Smooth muscle cell (in vitro differentiated cells): ENCODE results near the gene ALOXE3. TPM values are rescaled to one million over a fixed set of nuclear protein-coding genes. Genes with fewer than 3 reads are reported as not detected.
A peak's percentile ranks its signal among the peaks of the same experiment; 100 is the strongest.

Source experiments
- DNase-seq: peaks from one replicate; lab custom pipeline; 2025; ENCODE audit not compliant: unreplicated experiment; lab: John Stamatoyannopoulos, UW
- H2AFZ ChIP-seq: fragments of 200-600 bp; sonication (generic); 2 replicates; pipeline ENCODE4 v1.6.0; 2016; ENCODE audit warnings: antibody characterized with exemption, low read depth, mild to moderate bottlenecking
- H3F3A ChIP-seq: fragments of 200-600 bp; sonication (generic); 2 replicates; pipeline ENCODE4 v1.6.0; 2017; ENCODE audit warnings: antibody characterized with exemption, low read depth
- H3K27ac ChIP-seq: fragments of 200-600 bp; sonication (generic); 2 replicates; pipeline ENCODE4 v1.5.1; 2016; ENCODE audit warnings: low read depth, mild to moderate bottlenecking
- H3K27me3 ChIP-seq: fragments of 200-600 bp; sonication (generic); 2 replicates; pipeline ENCODE4 v1.6.1; 2016; ENCODE audit warnings: low read depth, mild to moderate bottlenecking
- H3K36me3 ChIP-seq: fragments of 200-600 bp; sonication (generic); 2 replicates; pipeline ENCODE4 v1.5.1; 2016; ENCODE audit warnings: low read depth
- H3K4me1 ChIP-seq: fragments of 200-600 bp; sonication (generic); 2 replicates; pipeline ENCODE4 v1.5.1; 2016; ENCODE audit warnings: low read depth
- H3K4me2 ChIP-seq: fragments of 200-600 bp; sonication (generic); 2 replicates; pipeline ENCODE4 v1.6.0; 2016; ENCODE audit warnings: mild to moderate bottlenecking
- H3K4me3 ChIP-seq: fragments of 200-600 bp; sonication (generic); 2 replicates; pipeline ENCODE4 v1.5.1; 2016; ENCODE audit warnings: mild to moderate bottlenecking
- H3K79me2 ChIP-seq: fragments of 200-600 bp; sonication (generic); 2 replicates; pipeline ENCODE4 v1.6.0; 2016; ENCODE audit warnings: low read depth, mild to moderate bottlenecking
- H3K9ac ChIP-seq: fragments of 200-600 bp; sonication (generic); 2 replicates; pipeline ENCODE4 v1.6.0; 2016; ENCODE audit warnings: low read depth
- H3K9me3 ChIP-seq: fragments of 200-600 bp; sonication (generic); replicated peaks from 2 replicates; pipeline ENCODE4 v1.5.1; 2016; ENCODE audit warnings: low read depth
- H4K20me1 ChIP-seq: fragments of 200-600 bp; sonication (generic); 2 replicates; pipeline ENCODE4 v1.6.0; 2016; ENCODE audit warnings: low read depth
- CTCF ChIP-seq: fragments of 200-600 bp; sonication (generic); IDR thresholded peaks from 2 replicates; pipeline ENCODE4 v1.5.1; 2017; ENCODE audit warnings: borderline replicate concordance, mild to moderate bottlenecking, antibody characterized with exemption; ENCODE audit not compliant: insufficient read depth, poor library complexity, severe bottlenecking
- WGBS: methylation state at CpG from one replicate; pipeline ENCODE4 v1.1.7; 2016; ENCODE audit warnings: low lambda C conversion rate; 5-methylcytosine and 5-hydroxymethylcytosine counted together
- polyA plus RNA-seq: library from polyadenylated mRNA; unstranded; fragments of >200 nt; fragmentation: Nextera tagmentation; extraction: Ambion mirVana; gene quantifications from 2 replicates; pipeline ENCODE4 v1.2.1, GENCODE V29; 2016
- total RNA-seq: library from RNA; depleted of rRNA; stranded (reverse); fragments of >200 nt; gene quantifications from 2 replicates; pipeline ENCODE4 v1.2.3, GENCODE V29; 2014

The ALOXE3 gene
- total and polyA plus RNA-seq, 2 experiments from 2014 or later, result 0.25 to 1.7 TPM

GRCh38 chr17:8121681-8122421 lies 3.5 kb upstream of the ALOXE3 start:
- Histone ChIP-seq H3K27ac (no peak overlapping the region), H3K79me2 (no peaks in the 10 kb centered on the region), H3F3A (peaks cover 16% of the 10 kb centered on the region), H3K4me1 (peaks cover 22% of the 10 kb centered on the region), H2AFZ (peak overlapping the region; percentile 69), H3K27me3 (peaks cover 36% of the 10 kb centered on the region), H3K9ac (no peak overlapping the region), H3K9me3 (no peaks in the 10 kb centered on the region), H3K4me2 (peak overlapping the region; percentile 89), H4K20me1 (peaks cover 9% of the 10 kb centered on the region), H3K36me3 (no peaks in the 10 kb centered on the region), H3K4me3 (peak overlapping the region; percentile 59)
- WGBS, result under 1% methylated on average over 39 of the region's 76 CpGs
- peak; percentile 33 for TF ChIP-seq CTCF
- peak; percentile 29 for DNase-seq

GRCh38 chr17:8121407-8121680 lies 3.0 kb upstream of the ALOXE3 start:
- no peak for DNase-seq
- Histone ChIP-seq H4K20me1 (peaks cover 9% of the 10 kb centered on the region), H3K79me2 (no peaks in the 10 kb centered on the region), H3K9ac (no peak overlapping the region), H2AFZ (no peak overlapping the region), H3K4me3 (peak overlapping the region; percentile 59), H3F3A (peaks cover 13% of the 10 kb centered on the region), H3K27me3 (peaks cover 41% of the 10 kb centered on the region), H3K9me3 (no peaks in the 10 kb centered on the region), H3K36me3 (no peaks in the 10 kb centered on the region), H3K4me1 (peaks cover 22% of the 10 kb centered on the region), H3K4me2 (peak overlapping the region; percentile 89), H3K27ac (no peak overlapping the region)
- WGBS, result 4% methylated on average over 13 of the region's 25 CpGs
- no peak for TF ChIP-seq CTCF

DNA sequence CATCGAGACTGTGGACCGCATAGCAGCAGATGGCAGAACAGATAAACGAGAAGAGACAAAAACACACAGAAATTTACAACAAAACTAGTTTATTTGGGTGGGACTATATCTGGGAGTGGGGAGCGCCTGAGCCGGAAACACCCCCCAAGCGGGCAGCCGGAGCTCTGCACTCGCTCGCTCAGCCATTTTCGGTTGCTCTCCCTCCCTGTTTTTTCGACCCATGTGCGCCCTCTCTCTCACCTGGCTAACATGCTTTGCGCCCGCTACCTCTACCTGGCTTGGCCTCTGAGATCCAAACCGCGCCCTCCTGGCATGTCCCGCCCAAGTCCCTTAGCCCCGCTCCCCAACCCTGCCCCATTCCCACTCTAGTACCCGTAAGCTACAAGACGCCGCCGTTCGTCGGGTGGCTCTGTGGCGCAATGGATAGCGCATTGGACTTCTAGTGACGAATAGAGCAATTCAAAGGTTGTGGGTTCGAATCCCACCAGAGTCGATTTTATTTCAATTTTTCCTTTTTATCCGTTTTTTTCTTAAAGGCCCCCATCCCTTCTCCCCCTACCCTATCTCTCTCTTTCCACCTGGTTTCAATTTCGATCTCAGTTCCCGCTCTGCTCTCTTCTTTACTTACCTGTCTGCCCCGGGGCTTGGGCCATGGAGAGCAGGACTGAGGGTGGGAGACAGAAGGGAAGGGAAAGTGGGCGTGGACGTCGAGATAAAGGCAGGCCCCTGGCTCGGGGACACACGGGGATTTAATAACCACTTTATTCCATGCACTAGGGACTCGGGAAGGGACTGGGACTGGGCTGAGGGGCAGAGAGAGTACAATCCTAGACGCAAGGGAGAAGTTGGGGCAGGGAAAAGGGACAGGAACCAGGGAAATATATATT lies 2.4 kb upstream of the ALOXE3 start:
- Histone ChIP-seq H3K4me1 (peaks cover 22% of the 10 kb centered on the region), H3K4me3 (peak overlapping the region; percentile 59), H3K9me3 (no peaks in the 10 kb centered on the region), H3K4me2 (peak overlapping the region; percentile 89), H3K27me3 (peaks cover 47% of the 10 kb centered on the region), H3K27ac (no peak overlapping the region), H3K9ac (no peak overlapping the region), H3F3A (peaks cover 13% of the 10 kb centered on the region), H2AFZ (peak overlapping the region; percentile 3), H4K20me1 (peaks cover 9% of the 10 kb centered on the region), H3K79me2 (no peaks in the 10 kb centered on the region), H3K36me3 (no peaks in the 10 kb centered on the region)
- peak; percentile 22 for TF ChIP-seq CTCF
- peak; percentile 52 for DNase-seq
- 1% methylated on average over 40 of the region's 40 CpGs for WGBS
